OCI-LY7 (cell line): ENCODE results near the gene CLSTN2. TPM values are rescaled to one million over a fixed set of nuclear protein-coding genes. Genes with fewer than 3 reads are reported as not detected.

ENCODE experiments used
- BruUV-seq: library from RNA; stranded (reverse); fragments of 400-500 nt; replicated peaks from 2 replicates; lab custom pipeline; 2021; lab: Mats Ljungman, UMichigan
- CTCF ChIA-PET: fragments of 300-600 bp; sonication (Branson Sonifier 250); formaldehyde crosslinking; loops from one replicate; lab custom pipeline; 2022; ENCODE audit warnings: antibody characterized with exemption; ENCODE audit not compliant: unreplicated experiment; lab: Charles Lee
- POLR2A ChIA-PET: fragments of 300-600 bp; sonication (Branson Sonifier 250); formaldehyde crosslinking; loops from one replicate; lab custom pipeline; 2022; ENCODE audit warnings: antibody characterized with exemption; lab: Charles Lee
- DNase-seq: peaks from one replicate; pipeline ENCODE4 v3.0.0-alpha.2; 2015; ENCODE audit warnings: low spot score
- H2AFZ ChIP-seq: fragments of 200-600 bp; sonication (generic), shearing (Covaris generic); 2 replicates; pipeline ENCODE4 v1.6.1; 2014; ENCODE audit warnings: mild to moderate bottlenecking, antibody characterized with exemption, low read length, moderate library complexity
- H3K27ac ChIP-seq: fragments of 200-600 bp; sonication (generic); 2 replicates; pipeline ENCODE4 v1.5.1; 2014; ENCODE audit warnings: mixed run types, low read depth, mild to moderate bottlenecking, moderate library complexity, low read length, inconsistent platforms; ENCODE audit not compliant: poor library complexity, severe bottlenecking
- H3K36me3 ChIP-seq: fragments of 200-600 bp; sonication (generic); 2 replicates; pipeline ENCODE4 v1.6.1; 2014; ENCODE audit warnings: mild to moderate bottlenecking, antibody characterized with exemption, low read length, moderate library complexity, mixed read lengths; ENCODE audit not compliant: insufficient read depth
- H3K4me1 ChIP-seq: fragments of 200-600 bp; sonication (generic); 2 replicates; pipeline ENCODE4 v1.5.1; 2014; ENCODE audit warnings: mild to moderate bottlenecking, low read length; ENCODE audit not compliant: insufficient read depth, poor library complexity, severe bottlenecking
- H3K4me2 ChIP-seq: fragments of 200-600 bp; sonication (generic); 2 replicates; pipeline ENCODE4 v1.6.1; 2014; ENCODE audit warnings: mild to moderate bottlenecking, low read length
- H3K4me3 ChIP-seq: fragments of 200-600 bp; sonication (generic); 2 replicates; pipeline ENCODE4 v1.5.1; 2014; ENCODE audit warnings: mild to moderate bottlenecking, low read depth, low read length; ENCODE audit not compliant: poor library complexity, severe bottlenecking
- H3K79me2 ChIP-seq: fragments of 200-600 bp; sonication (generic); 2 replicates; pipeline ENCODE4 v1.6.1; 2016; ENCODE audit warnings: low read depth, mild to moderate bottlenecking, low read length, moderate library complexity, mixed read lengths; ENCODE audit not compliant: insufficient read depth
- H3K9me2 ChIP-seq: fragments of 200-600 bp; sonication (generic); 2 replicates; pipeline ENCODE4 v1.6.1; 2016; ENCODE audit warnings: mild to moderate bottlenecking, low read length, mixed read lengths; ENCODE audit not compliant: insufficient read depth
- H3K9me3 ChIP-seq: fragments of 200-600 bp; sonication (generic); 2 replicates; pipeline ENCODE4 v1.6.1; 2014; ENCODE audit warnings: mild to moderate bottlenecking, mixed run types, low read length, mixed read lengths
- H4K20me1 ChIP-seq: fragments of 200-600 bp; sonication (generic); 2 replicates; pipeline ENCODE4 v1.6.1; 2014; ENCODE audit warnings: mild to moderate bottlenecking, antibody characterized with exemption, low read length, moderate library complexity, mixed read lengths; ENCODE audit not compliant: insufficient read depth
- CTCF ChIP-seq: fragments of 200-600 bp; sonication (generic); conservative IDR thresholded peaks from 2 replicates; pipeline ENCODE4 v1.5.1; 2014; ENCODE audit warnings: mild to moderate bottlenecking, antibody characterized with exemption, low read length, moderate library complexity, mixed read lengths
- EZH2phosphoT487 ChIP-seq: fragments of 200-600 bp; sonication (generic); IDR thresholded peaks from 2 replicates; pipeline ENCODE4 v1.6.1; 2018; ENCODE audit warnings: low read depth, borderline replicate concordance, mild to moderate bottlenecking, mixed run types, antibody characterized with exemption, low read length, moderate library complexity, mixed read lengths
- intact Hi-C: fragments of 100-400 bp; cut with micrococcal nuclease; formaldehyde crosslinking; loops from one replicate; pipeline ENCODE4 v1.10.0; 2022; ENCODE audit not compliant: unreplicated experiment
- total RNA-seq, 2 experiments: library from RNA; depleted of rRNA in 1 of 2; stranded (reverse); fragments of >200 nt in 1 of 2; shearing (Covaris generic) in 1 of 2; gene quantifications; 2 replicates each; pipeline ENCODE4 v1.2.3, GENCODE V29; 2014 to 2022

CLSTN2 gene
- total RNA-seq, 2 experiments from 2014 or later, result not detected

- Histone ChIP-seq H3K4me1 (no peaks in the 10 kb centered on the region), H4K20me1 (no peaks in the 10 kb centered on the region), H2AFZ (no peak overlapping the region), H3K9me2 (no peaks in the 10 kb centered on the region), H3K4me2 (no peak overlapping the region), H3K4me3 (no peak overlapping the region), H3K9me3 (no peaks in the 10 kb centered on the region), H3K36me3 (no peaks in the 10 kb centered on the region), H3K79me2 (no peaks in the 10 kb centered on the region), H3K27ac (no peak overlapping the region)
- intact Hi-C loops, result no loop called here
- DNase-seq, result no peak
- TF ChIP-seq CTCF (no peak), EZH2phosphoT487 (no peak)
- no TSS peak for BruUV-seq
- ChIA-PET POLR2A (no interaction called here), CTCF (no interaction called here)
Measured at GRCh38 chr3:140319739-140320138, 384.8 kb downstream of the CLSTN2 start.

- no peaks in the 10 kb centered on the region for H3K9me2 ChIP-seq
- no peak for DNase-seq
- no peak overlapping the region for H2AFZ ChIP-seq
- no peaks in the 10 kb centered on the region for H4K20me1 ChIP-seq
- TF ChIP-seq EZH2phosphoT487 (no peak), CTCF (no peak)
- H3K4me2 ChIP-seq, result no peak overlapping the region
- H3K36me3 ChIP-seq, result no peaks in the 10 kb centered on the region
- H3K79me2 ChIP-seq, result no peaks in the 10 kb centered on the region
- POLR2A ChIA-PET, result no interaction called here
- H3K4me1 ChIP-seq, result no peaks in the 10 kb centered on the region
- H3K4me3 ChIP-seq, result no peak overlapping the region
- no peak overlapping the region for H3K27ac ChIP-seq
- no TSS peak for BruUV-seq
- intact Hi-C loops, result no loop called here
- no peaks in the 10 kb centered on the region for H3K9me3 ChIP-seq
- CTCF ChIA-PET, result no interaction called here
Measured at GRCh38 chr3:140323561-140323960, 388.6 kb downstream of the CLSTN2 start.

GRCh38 chr3:140332131-140332530, 397.1 kb downstream of the CLSTN2 start:
- TF ChIP-seq EZH2phosphoT487 (no peak), CTCF (no peak)
- Histone ChIP-seq H3K79me2 (no peaks in the 10 kb centered on the region), H4K20me1 (no peaks in the 10 kb centered on the region), H3K36me3 (no peaks in the 10 kb centered on the region), H3K4me3 (no peak overlapping the region), H3K27ac (no peak overlapping the region), H3K4me2 (no peak overlapping the region), H3K4me1 (peaks cover 6% of the 10 kb centered on the region), H3K9me3 (no peaks in the 10 kb centered on the region), H3K9me2 (no peaks in the 10 kb centered on the region), H2AFZ (no peak overlapping the region)
- ChIA-PET CTCF (no interaction called here), POLR2A (no interaction called here)
- no peak for DNase-seq
- no TSS peak for BruUV-seq
- intact Hi-C loops, result no loop called here
